SK-N-SH treated with all-trans-retinoic acid at 6 μM for 48 hours (cell line): ENCODE measurements around the gene ADD1.

Experiments
- ARNTL ChIP-seq: fragments of 450-650 bp; formaldehyde crosslinking; IDR thresholded peaks from 2 replicates; pipeline ENCODE4 v1.5.0; 2020; ENCODE audit warnings: low read depth, mild to moderate bottlenecking, moderate library complexity, borderline replicate concordance
- CREB5 ChIP-seq: fragments of 250-450 bp; sonication (Bioruptor Pico); IDR thresholded peaks from 2 replicates; pipeline ENCODE4 v1.5.1; 2020; ENCODE audit warnings: low read depth, mild to moderate bottlenecking, moderate library complexity
- CSDC2 ChIP-seq: fragments of 250-450 bp; sonication (Bioruptor Pico); IDR thresholded peaks from 2 replicates; pipeline ENCODE4 v1.5.0; 2020; ENCODE audit warnings: mild to moderate bottlenecking, moderate library complexity
- ESRRG ChIP-seq: fragments of 250-450 bp; sonication (Bioruptor Pico); IDR thresholded peaks from 2 replicates; pipeline ENCODE4 v1.6.1; 2021; ENCODE audit warnings: mild to moderate bottlenecking
- OSR1 ChIP-seq: fragments of 250-450 bp; sonication (Bioruptor Pico); IDR thresholded peaks from 2 replicates; pipeline ENCODE4 v1.8.0; 2022; ENCODE audit warnings: moderate library complexity, mild to moderate bottlenecking, inconsistent platforms
- PATZ1 ChIP-seq: fragments of 250-450 bp; sonication (Bioruptor Pico); IDR thresholded peaks from 2 replicates; pipeline ENCODE4 v1.8.0; 2020; ENCODE audit warnings: mild to moderate bottlenecking, moderate library complexity, borderline replicate concordance
- POU6F1 ChIP-seq: fragments of 250-450 bp; sonication (Bioruptor Pico); IDR thresholded peaks from 2 replicates; pipeline ENCODE4 v1.8.0; 2021; ENCODE audit warnings: low read depth, mild to moderate bottlenecking, moderate library complexity, borderline replicate concordance
- RARB ChIP-seq: fragments of 250-450 bp; sonication (Bioruptor Pico); IDR thresholded peaks from 2 replicates; pipeline ENCODE4 v1.8.0; 2021; ENCODE audit warnings: mild to moderate bottlenecking, moderate library complexity
- SNAI2 ChIP-seq: fragments of 250-450 bp; sonication (Bioruptor Pico); IDR thresholded peaks from 2 replicates; pipeline ENCODE4 v1.5.0; 2020; ENCODE audit warnings: mild to moderate bottlenecking, moderate library complexity
- TCF4 ChIP-seq: fragments of 250-450 bp; sonication (Bioruptor Pico); IDR thresholded peaks from 2 replicates; pipeline ENCODE4 v1.8.0; 2021; ENCODE audit warnings: mild to moderate bottlenecking, moderate library complexity, borderline replicate concordance
- TOX ChIP-seq: fragments of 250-450 bp; sonication (Bioruptor Pico); IDR thresholded peaks from 2 replicates; pipeline ENCODE4 v1.8.0; 2021; ENCODE audit warnings: mild to moderate bottlenecking, moderate library complexity, borderline replicate concordance
- ZC3H10 ChIP-seq: fragments of 250-450 bp; sonication (Bioruptor Pico); IDR thresholded peaks from 2 replicates; pipeline ENCODE4 v1.5.1; 2021; ENCODE audit warnings: mild to moderate bottlenecking, moderate library complexity
- ZNF565 ChIP-seq: fragments of 450-650 bp; formaldehyde crosslinking; conservative IDR thresholded peaks from 2 replicates; pipeline ENCODE4 v1.5.0; 2020; ENCODE audit warnings: low read depth, mild to moderate bottlenecking, moderate library complexity

- TF ChIP-seq CREB5 (CRISPR knock-in tag) (no peak), TCF4 (CRISPR knock-in tag) (no peak), CSDC2 (no peak), SNAI2 (CRISPR knock-in tag) (no peak), ARNTL (CRISPR knock-in tag) (no peak), RARB (CRISPR knock-in tag) (no peak), PATZ1 (no peak), TOX (no peak), ESRRG (CRISPR knock-in tag) (no peak), POU6F1 (no peak), ZNF565 (CRISPR knock-in tag) (no peak), ZC3H10 (CRISPR knock-in tag) (no peak), OSR1 (CRISPR knock-in tag) (no peak)
Measured at GRCh38 chr4:2938906-2939305, 95.3 kb downstream of the ADD1 start.
